Ishikawa (cell line): ENCODE measurements around the gene MAK.

ENCODE experiments used
- CEBPB ChIP-seq: IDR thresholded peaks from 2 replicates; pipeline ENCODE4 v1.6.1; 2012
- CREB1 ChIP-seq: IDR thresholded peaks from 2 replicates; pipeline ENCODE4 v1.6.1; 2012; ENCODE audit warnings: low read depth
- EGR1 ChIP-seq: IDR thresholded peaks from 2 replicates; pipeline ENCODE4 v1.6.1; 2012
- EP300 ChIP-seq: IDR thresholded peaks from 2 replicates; pipeline ENCODE4 v1.6.1; 2012; ENCODE audit warnings: borderline replicate concordance
- FOXM1 ChIP-seq: IDR thresholded peaks from 2 replicates; pipeline ENCODE4 v1.6.1; 2012; ENCODE audit warnings: low read depth, borderline replicate concordance
- NFIC ChIP-seq: IDR thresholded peaks from 2 replicates; pipeline ENCODE4 v1.6.1; 2012
- RAD21 ChIP-seq: IDR thresholded peaks from 2 replicates; pipeline ENCODE4 v1.6.1; 2012; ENCODE audit warnings: low read depth
- TAF1 ChIP-seq: IDR thresholded peaks from 2 replicates; pipeline ENCODE4 v1.6.1; 2012; ENCODE audit warnings: low read depth, mild to moderate bottlenecking
- TCF12 ChIP-seq: IDR thresholded peaks from 2 replicates; pipeline ENCODE4 v1.6.1; 2012; ENCODE audit warnings: low read depth
- TEAD4 ChIP-seq: IDR thresholded peaks from 2 replicates; pipeline ENCODE4 v1.6.1; 2012
- USF1 ChIP-seq: IDR thresholded peaks from 2 replicates; pipeline ENCODE4 v1.6.1; 2012
- YY1 ChIP-seq: IDR thresholded peaks from 2 replicates; pipeline ENCODE4 v1.6.1; 2012; ENCODE audit warnings: low read depth
- ZBTB7A ChIP-seq: IDR thresholded peaks from 2 replicates; pipeline ENCODE4 v1.6.1; 2012; ENCODE audit warnings: low read depth
- TF ChIP-seq, protein P1 (sequence below): IDR thresholded peaks from 2 replicates; pipeline ENCODE4 v1.6.1; 2012
- TF ChIP-seq, protein P2 (sequence below): IDR thresholded peaks from 2 replicates; pipeline ENCODE4 v1.6.1; 2012; ENCODE audit warnings: low read depth, mild to moderate bottlenecking

Gene MAK

DNA sequence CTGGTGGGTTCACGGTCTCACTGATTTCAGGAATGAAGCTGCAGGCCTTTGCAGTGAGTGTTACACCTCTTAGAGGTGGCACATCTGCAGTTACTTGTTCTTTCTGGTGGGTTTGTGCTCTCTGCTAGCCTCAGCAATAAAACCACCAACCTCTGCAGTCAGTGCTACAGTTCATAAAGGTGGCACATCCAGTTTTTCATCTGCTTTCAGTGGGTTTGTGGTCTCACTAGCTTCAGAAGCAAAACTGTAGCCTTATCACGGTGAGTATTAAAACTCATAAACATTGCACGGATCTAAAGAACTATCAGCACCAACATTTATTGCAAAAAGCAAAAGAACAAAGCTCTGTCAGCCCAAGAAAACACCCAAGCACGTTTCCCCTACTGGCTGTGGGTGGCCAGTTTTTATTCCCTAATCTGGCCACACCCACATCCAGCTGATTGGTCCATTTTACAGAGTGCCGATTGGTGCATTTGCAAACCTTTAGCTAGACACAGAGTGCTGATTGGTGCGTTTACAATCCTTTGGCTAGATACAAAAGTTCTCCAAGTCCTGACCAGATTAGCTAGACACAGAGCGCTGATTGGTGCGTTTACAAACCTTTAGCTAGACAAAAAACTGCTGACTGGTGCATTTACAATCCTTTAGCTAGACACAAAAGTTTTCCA lies 118.9 kb downstream of the MAK start:
- TF ChIP-seq, protein P1, sequence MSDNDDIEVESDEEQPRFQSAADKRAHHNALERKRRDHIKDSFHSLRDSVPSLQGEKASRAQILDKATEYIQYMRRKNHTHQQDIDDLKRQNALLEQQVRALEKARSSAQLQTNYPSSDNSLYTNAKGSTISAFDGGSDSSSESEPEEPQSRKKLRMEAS: no peak
- TF ChIP-seq CREB1 (no peak), NFIC (no peak), RAD21 (no peak), TAF1 (no peak), CEBPB (no peak), ZBTB7A (no peak), TCF12 (no peak), FOXM1 (no peak), EP300 (no peak), USF1 (no peak), EGR1 (no peak), TEAD4 (no peak), YY1 (no peak)
- TF ChIP-seq, protein P2, sequence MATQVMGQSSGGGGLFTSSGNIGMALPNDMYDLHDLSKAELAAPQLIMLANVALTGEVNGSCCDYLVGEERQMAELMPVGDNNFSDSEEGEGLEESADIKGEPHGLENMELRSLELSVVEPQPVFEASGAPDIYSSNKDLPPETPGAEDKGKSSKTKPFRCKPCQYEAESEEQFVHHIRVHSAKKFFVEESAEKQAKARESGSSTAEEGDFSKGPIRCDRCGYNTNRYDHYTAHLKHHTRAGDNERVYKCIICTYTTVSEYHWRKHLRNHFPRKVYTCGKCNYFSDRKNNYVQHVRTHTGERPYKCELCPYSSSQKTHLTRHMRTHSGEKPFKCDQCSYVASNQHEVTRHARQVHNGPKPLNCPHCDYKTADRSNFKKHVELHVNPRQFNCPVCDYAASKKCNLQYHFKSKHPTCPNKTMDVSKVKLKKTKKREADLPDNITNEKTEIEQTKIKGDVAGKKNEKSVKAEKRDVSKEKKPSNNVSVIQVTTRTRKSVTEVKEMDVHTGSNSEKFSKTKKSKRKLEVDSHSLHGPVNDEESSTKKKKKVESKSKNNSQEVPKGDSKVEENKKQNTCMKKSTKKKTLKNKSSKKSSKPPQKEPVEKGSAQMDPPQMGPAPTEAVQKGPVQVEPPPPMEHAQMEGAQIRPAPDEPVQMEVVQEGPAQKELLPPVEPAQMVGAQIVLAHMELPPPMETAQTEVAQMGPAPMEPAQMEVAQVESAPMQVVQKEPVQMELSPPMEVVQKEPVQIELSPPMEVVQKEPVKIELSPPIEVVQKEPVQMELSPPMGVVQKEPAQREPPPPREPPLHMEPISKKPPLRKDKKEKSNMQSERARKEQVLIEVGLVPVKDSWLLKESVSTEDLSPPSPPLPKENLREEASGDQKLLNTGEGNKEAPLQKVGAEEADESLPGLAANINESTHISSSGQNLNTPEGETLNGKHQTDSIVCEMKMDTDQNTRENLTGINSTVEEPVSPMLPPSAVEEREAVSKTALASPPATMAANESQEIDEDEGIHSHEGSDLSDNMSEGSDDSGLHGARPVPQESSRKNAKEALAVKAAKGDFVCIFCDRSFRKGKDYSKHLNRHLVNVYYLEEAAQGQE: no peak

GRCh38 chr6:10713962-10714361 lies 124.4 kb downstream of the MAK start:
- TF ChIP-seq, protein P2: no peak
- TF ChIP-seq EP300 (no peak), TCF12 (no peak), USF1 (no peak), TEAD4 (no peak), TAF1 (no peak)
